Lower leg skin (tissue), 4 donors: ENCODE data around the gene SMARCA2. TPM values are rescaled to one million over a fixed set of nuclear protein-coding genes. Genes with fewer than 3 reads are reported as not detected.

Experiments
- DNase-seq, 2 donors: peaks; one replicate each; pipeline ENCODE4 v3.0.0-alpha.2; 2019; ENCODE audit warnings: low spot score in 2 of 2
- H3K4me3 ChIP-seq: fragments of 200-600 bp; sonication (generic); 2 replicates; pipeline ENCODE4 v1.5.1; 2017; ENCODE audit warnings: mild to moderate bottlenecking, low read depth; ENCODE audit not compliant: poor library complexity, severe bottlenecking
- POLR2A ChIP-seq, 2 donors: fragments of 450-650 bp; IDR thresholded peaks; one replicate each; pipeline ENCODE4 v1.6.1; 2016 to 2017; ENCODE audit warnings: antibody characterized with exemption in 2 of 2, mild to moderate bottlenecking in 1 of 2, moderate library complexity in 1 of 2
- WGBS, 2 donors: methylation state at CpG; one replicate each; pipeline ENCODE4 v1.1.5; 2018; 5-methylcytosine and 5-hydroxymethylcytosine counted together
- intact Hi-C: fragments of 100-400 bp; cut with DNase I; formaldehyde crosslinking; loops from one replicate; pipeline ENCODE4 v1.15.0; 2023; ENCODE audit warnings: low total_unique reads
- total RNA-seq, 4 donors: library from RNA; depleted of rRNA; stranded (reverse); fragments of >200 nt; gene quantifications; one replicate each; pipeline ENCODE4 v1.1.0, GENCODE V29; 2016
- TF ChIP-seq, protein P1 (sequence below), 3 donors: fragments of 450-650 bp; IDR thresholded peaks; one replicate each; pipeline ENCODE4 v1.5.1; 2016; ENCODE audit warnings: antibody characterized with exemption in 3 of 3, mild to moderate bottlenecking in 3 of 3, moderate library complexity in 2 of 3

Gene SMARCA2
- total RNA-seq, 4 donors from 2014 or later = 111 to 130 (median 114) TPM

DNA sequence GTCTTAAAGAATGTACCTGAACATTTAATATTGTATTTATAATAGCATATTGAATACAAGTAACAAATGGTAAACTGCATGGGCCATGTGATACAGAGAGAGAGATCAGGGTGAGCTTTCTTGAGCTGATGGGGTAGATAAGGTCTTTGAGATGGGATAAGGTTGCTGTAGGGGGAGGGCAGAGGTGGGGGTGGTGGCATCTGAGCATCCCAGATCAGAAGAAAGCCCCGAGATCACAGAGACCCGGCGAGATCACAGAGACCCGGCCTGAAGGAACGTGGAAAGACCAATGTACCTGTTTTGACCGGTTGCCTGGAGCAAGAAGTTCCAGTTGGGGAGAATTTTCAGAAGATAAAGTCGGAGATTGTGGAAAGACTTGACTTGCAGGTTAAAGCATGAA, 6.6 kb downstream of the SMARCA2 start:
- no peak for DNase-seq
- intact Hi-C loops = no loop called here
- no peak for TF ChIP-seq POLR2A (IDR thresholded peaks at IDR 0.05)
- TF ChIP-seq, protein P1, sequence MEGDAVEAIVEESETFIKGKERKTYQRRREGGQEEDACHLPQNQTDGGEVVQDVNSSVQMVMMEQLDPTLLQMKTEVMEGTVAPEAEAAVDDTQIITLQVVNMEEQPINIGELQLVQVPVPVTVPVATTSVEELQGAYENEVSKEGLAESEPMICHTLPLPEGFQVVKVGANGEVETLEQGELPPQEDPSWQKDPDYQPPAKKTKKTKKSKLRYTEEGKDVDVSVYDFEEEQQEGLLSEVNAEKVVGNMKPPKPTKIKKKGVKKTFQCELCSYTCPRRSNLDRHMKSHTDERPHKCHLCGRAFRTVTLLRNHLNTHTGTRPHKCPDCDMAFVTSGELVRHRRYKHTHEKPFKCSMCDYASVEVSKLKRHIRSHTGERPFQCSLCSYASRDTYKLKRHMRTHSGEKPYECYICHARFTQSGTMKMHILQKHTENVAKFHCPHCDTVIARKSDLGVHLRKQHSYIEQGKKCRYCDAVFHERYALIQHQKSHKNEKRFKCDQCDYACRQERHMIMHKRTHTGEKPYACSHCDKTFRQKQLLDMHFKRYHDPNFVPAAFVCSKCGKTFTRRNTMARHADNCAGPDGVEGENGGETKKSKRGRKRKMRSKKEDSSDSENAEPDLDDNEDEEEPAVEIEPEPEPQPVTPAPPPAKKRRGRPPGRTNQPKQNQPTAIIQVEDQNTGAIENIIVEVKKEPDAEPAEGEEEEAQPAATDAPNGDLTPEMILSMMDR (IDR thresholded peaks at IDR 0.05) = no peak
- H3K4me3 ChIP-seq = no peak overlapping the region
- whole genome bisulfite sequencing, 2 donors = 36 to 45% methylated on average over 7 of the region's 7 CpGs

DNA sequence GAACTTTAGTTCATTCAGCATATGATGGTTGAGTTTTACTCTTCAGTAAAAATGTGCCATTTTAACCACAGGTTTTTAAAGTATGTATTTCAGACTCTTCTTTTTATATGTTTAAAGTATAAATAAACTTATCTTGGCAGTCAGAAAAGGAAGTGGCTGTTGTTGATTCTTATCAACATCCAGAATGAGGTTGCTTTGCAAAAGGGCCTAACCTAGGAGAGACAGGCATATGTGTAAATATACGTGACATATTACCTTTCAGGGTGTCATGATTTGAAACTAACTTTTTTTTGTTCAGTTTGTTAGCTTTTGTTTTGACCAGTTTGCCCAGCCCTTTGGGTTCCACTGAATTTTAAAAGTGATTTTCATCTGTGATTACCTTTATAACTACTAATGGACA, 7.4 kb downstream of the SMARCA2 start:
- no peak overlapping the region for H3K4me3 ChIP-seq
- intact Hi-C loops = no loop called here
- TF ChIP-seq POLR2A (IDR thresholded peaks at IDR 0.05) = no peak
- TF ChIP-seq, protein P1 (IDR thresholded peaks at IDR 0.05) = no peak
- no peak for DNase-seq
- 46 to 47% methylated on average over 1 of the region's 1 CpG for WGBS, 2 donors

DNA sequence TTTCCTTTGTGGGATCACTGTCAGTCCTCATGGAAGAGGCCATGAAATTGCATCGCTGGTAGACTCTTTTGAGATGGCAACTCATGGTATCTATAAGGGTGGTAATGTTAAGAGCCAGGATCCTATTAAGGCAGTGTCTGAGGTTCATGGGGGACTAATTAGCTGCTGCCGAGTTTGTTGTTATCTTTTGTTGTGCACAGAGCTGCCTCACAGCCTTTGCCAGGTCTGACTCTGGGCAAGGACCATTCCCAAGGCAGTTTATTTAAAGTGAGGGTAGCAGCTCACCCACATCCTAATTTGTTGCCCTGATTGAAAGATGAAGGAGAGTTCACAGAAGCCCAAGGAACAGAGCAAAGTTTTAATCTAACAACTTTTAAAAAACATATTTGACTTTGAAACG, 7.9 kb downstream of the SMARCA2 start:
- intact Hi-C loops = no loop called here
- 44 to 50% methylated on average over 3 of the region's 3 CpGs for WGBS, 2 donors
- no peak for DNase-seq
- no peak for TF ChIP-seq POLR2A (IDR thresholded peaks at IDR 0.05)
- TF ChIP-seq, protein P1 (IDR thresholded peaks at IDR 0.05) = no peak
- no peak overlapping the region for H3K4me3 ChIP-seq

DNA sequence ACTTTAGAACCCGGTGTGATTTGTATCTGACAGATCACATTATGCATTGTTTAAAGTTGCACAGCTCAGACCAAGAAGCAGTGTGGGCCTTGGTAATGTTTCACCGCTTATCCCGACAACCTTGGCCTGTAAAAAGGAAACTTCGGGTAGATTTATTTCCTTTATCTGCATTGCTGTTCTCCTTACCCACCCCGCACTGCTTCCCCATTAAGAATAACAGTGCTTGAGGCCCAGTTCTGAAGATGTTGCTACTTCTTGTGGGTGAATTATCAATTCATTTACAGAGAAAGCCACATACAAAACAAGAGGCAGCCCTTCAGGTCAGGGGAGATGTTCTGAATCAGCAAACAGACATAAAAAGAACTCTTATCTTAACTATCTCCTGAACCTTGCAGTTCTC, 8.4 kb downstream of the SMARCA2 start:
- WGBS, 2 donors = 40 to 47% methylated on average over 5 of the region's 5 CpGs
- intact Hi-C loops = no loop called here
- no peak for DNase-seq
- no peak overlapping the region for H3K4me3 ChIP-seq
- TF ChIP-seq POLR2A (IDR thresholded peaks at IDR 0.05) = no peak

DNA sequence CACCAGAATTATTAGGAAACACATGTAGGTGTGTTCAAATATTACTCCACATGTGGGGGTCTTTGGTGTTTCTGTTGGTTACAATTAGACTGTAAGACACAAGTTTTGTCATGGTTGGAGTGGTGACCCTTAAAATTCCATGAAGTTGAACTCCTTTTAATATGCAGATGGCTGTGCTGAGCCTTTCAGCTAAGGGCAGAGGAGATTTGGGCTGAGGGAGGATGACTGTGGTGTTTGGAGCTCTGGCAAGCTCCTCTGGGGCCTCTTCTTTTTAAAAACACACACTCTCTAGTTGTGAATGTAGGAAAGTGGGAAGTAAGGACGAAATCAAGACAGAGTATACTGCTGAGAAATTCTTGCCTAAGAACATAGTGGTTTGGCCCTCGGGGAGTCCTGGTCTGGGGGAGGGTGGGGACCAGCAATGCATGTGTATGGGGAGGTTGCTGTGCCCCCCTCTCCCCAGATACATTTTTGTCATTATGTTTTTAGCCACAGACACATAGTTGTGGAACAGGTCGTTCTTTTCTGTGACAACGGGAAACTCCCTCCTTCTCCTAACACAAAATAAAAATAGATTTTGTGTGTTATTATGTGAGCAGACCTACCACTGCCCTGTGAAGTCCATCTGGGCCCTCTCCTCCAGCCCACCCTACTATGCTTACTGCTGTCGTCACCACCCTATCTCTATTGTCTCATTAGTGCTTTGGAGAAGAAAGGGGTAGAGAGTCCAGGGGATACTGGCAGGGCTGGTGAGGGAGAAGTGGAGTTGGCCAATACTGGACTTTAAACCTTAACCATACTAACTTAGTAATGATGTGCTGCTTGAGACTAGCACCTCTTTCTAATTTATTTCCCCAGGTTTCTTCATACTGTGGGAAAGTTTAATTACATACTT, 10.0 kb downstream of the SMARCA2 start:
- TF ChIP-seq, protein P1 (IDR thresholded peaks at IDR 0.05) = no peak
- TF ChIP-seq POLR2A (IDR thresholded peaks at IDR 0.05) = no peak
- intact Hi-C loops = no loop called here
- WGBS, 2 donors = 35 to 39% methylated on average over 5 of the region's 5 CpGs
- H3K4me3 ChIP-seq = no peak overlapping the region
- DNase-seq = peak in 1 of 2 donors; percentile 57

DNA sequence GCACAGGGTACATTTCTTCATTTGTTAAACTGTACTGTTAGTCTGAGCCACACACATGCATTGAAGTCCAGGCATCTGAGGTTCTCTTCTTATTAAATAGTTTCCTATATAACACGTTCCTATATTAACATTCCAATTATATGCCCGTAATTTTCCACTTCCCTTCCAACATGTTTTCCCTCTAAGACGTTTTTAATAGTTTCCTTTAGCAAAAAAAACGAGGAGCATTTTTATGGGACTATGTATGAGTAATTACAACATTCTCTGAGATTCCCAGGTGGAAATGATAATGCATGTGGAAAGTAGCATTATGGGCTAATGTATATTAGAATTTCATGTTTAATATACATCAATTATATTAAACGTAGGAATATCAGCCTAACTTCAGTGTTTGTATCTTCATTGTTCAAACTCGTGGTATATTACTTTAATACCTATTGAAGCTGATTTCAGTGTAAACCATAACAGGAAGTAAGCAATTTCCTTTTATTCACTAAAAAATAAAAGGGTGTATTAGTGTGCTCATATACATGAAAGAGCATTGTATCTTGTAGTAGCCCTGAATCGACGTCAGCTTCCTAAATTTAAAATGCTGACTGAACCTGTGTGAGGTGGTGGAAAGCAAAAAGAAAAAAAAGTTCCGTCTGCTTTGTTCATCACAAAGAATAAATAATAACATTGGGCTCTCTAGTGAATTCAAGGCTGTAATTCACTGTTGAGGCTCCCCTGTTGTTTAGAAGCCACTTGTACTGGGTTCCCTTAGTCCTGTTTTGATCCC, 11.3 kb downstream of the SMARCA2 start:
- intact Hi-C loops = no loop called here
- H3K4me3 ChIP-seq = no peak overlapping the region
- DNase-seq = no peak
- TF ChIP-seq, protein P1 (IDR thresholded peaks at IDR 0.05) = no peak
- no peak for TF ChIP-seq POLR2A (IDR thresholded peaks at IDR 0.05)
- WGBS, 2 donors = 58% methylated on average over 9 of the region's 9 CpGs
